ENCODE results near the gene AEBP1.

AEBP1 gene

GRCh38 chr7:44149571-44150465, 45.7 kb downstream of the AEBP1 start:
- DNase-seq (ENCODE audit: low spot score in 2 of 2) (no peak), ATAC-seq (ENCODE audit: low read depth) (no peak)
- Mint-ChIP-seq H3K27me3 (peaks cover 3% of the 10 kb centered on the region), H3K36me3 (no peaks in the 10 kb centered on the region), H3K4me3 (no peak overlapping the region), H3K27ac (no peak overlapping the region), H3K4me1 (peaks cover 10% of the 10 kb centered on the region), H3K9me3 (no peaks in the 10 kb centered on the region)

- H3K4me1 Mint-ChIP-seq: peaks cover 6% of the 10 kb centered on the region
- ATAC-seq (ENCODE audit: low read depth): no peak
- peaks cover 3% of the 10 kb centered on the region for H3K27me3 Mint-ChIP-seq
- no peaks in the 10 kb centered on the region for H3K9me3 Mint-ChIP-seq
- H3K36me3 Mint-ChIP-seq: no peaks in the 10 kb centered on the region
- H3K4me3 Mint-ChIP-seq: no peak overlapping the region
- no peak overlapping the region for H3K27ac Mint-ChIP-seq
- no peak for DNase-seq (ENCODE audit: low spot score in 2 of 2)
These were observed 46.3 kb downstream of the AEBP1 start for GRCh38 chr7:44150466-44150832.

GRCh38 chr7:44150966-44151941, 47.1 kb downstream of the AEBP1 start:
- Mint-ChIP-seq H3K27me3 (peaks cover 3% of the 10 kb centered on the region), H3K27ac (no peak overlapping the region), H3K36me3 (no peaks in the 10 kb centered on the region), H3K4me1 (peaks cover 4% of the 10 kb centered on the region), H3K9me3 (no peaks in the 10 kb centered on the region), H3K4me3 (no peak overlapping the region)
- no peak for DNase-seq (ENCODE audit: low spot score in 2 of 2)
- ATAC-seq (ENCODE audit: low read depth): no peak

- Mint-ChIP-seq H3K27me3 (peaks cover 1% of the 10 kb centered on the region), H3K4me1 (peaks cover 2% of the 10 kb centered on the region), H3K36me3 (no peaks in the 10 kb centered on the region), H3K27ac (no peak overlapping the region), H3K4me3 (no peak overlapping the region), H3K9me3 (no peaks in the 10 kb centered on the region)
- ATAC-seq (ENCODE audit: low read depth) (no peak), DNase-seq (ENCODE audit: low spot score in 2 of 2) (no peak)
These were observed 47.8 kb downstream of the AEBP1 start for GRCh38 chr7:44151956-44152355.

GRCh38 chr7:44152971-44153947, 49.1 kb downstream of the AEBP1 start:
- Mint-ChIP-seq H3K4me3 (no peak overlapping the region), H3K9me3 (no peaks in the 10 kb centered on the region), H3K27me3 (peaks cover 4% of the 10 kb centered on the region), H3K27ac (no peak overlapping the region), H3K4me1 (peaks cover 2% of the 10 kb centered on the region), H3K36me3 (no peaks in the 10 kb centered on the region)
- no peak for DNase-seq (ENCODE audit: low spot score in 2 of 2)
- no peak for ATAC-seq (ENCODE audit: low read depth)

- no peak for DNase-seq (ENCODE audit: low spot score in 2 of 2)
- Mint-ChIP-seq H3K27ac (no peak overlapping the region), H3K9me3 (no peaks in the 10 kb centered on the region), H3K27me3 (peaks cover 4% of the 10 kb centered on the region), H3K4me1 (peaks cover 2% of the 10 kb centered on the region), H3K36me3 (no peaks in the 10 kb centered on the region), H3K4me3 (no peak overlapping the region)
- no peak for ATAC-seq (ENCODE audit: low read depth)
These were observed 49.8 kb downstream of the AEBP1 start for GRCh38 chr7:44153948-44154335.

GRCh38 chr7:44154703-44155102, 50.6 kb downstream of the AEBP1 start:
- Mint-ChIP-seq H3K4me1 (peaks cover 2% of the 10 kb centered on the region), H3K4me3 (no peak overlapping the region), H3K9me3 (no peaks in the 10 kb centered on the region), H3K36me3 (no peaks in the 10 kb centered on the region), H3K27me3 (peaks cover 4% of the 10 kb centered on the region), H3K27ac (no peak overlapping the region)
- ATAC-seq (ENCODE audit: low read depth): no peak
- DNase-seq (ENCODE audit: low spot score in 2 of 2): no peak

- Mint-ChIP-seq H3K27ac (no peak overlapping the region), H3K27me3 (peaks cover 4% of the 10 kb centered on the region), H3K4me1 (no peaks in the 10 kb centered on the region), H3K36me3 (no peaks in the 10 kb centered on the region), H3K9me3 (no peaks in the 10 kb centered on the region), H3K4me3 (no peak overlapping the region)
- ATAC-seq (ENCODE audit: low read depth) (no peak), DNase-seq (ENCODE audit: low spot score in 2 of 2) (no peak)
These were observed 51.3 kb downstream of the AEBP1 start for GRCh38 chr7:44155191-44156185.

GRCh38 chr7:44156453-44157010, 52.4 kb downstream of the AEBP1 start:
- DNase-seq (ENCODE audit: low spot score in 2 of 2): no peak
- H3K9me3 Mint-ChIP-seq: no peaks in the 10 kb centered on the region
- H3K27ac Mint-ChIP-seq: no peak overlapping the region
- H3K36me3 Mint-ChIP-seq: no peaks in the 10 kb centered on the region
- no peak for ATAC-seq (ENCODE audit: low read depth)
- H3K4me1 Mint-ChIP-seq: no peaks in the 10 kb centered on the region
- no peak overlapping the region for H3K4me3 Mint-ChIP-seq
- H3K27me3 Mint-ChIP-seq: peaks cover 4% of the 10 kb centered on the region

- peaks cover 7% of the 10 kb centered on the region for H3K27me3 Mint-ChIP-seq
- H3K36me3 Mint-ChIP-seq: no peaks in the 10 kb centered on the region
- no peaks in the 10 kb centered on the region for H3K4me1 Mint-ChIP-seq
- DNase-seq (ENCODE audit: low spot score in 2 of 2): no peak
- H3K9me3 Mint-ChIP-seq: no peaks in the 10 kb centered on the region
- H3K4me3 Mint-ChIP-seq: no peak overlapping the region
- no peak overlapping the region for H3K27ac Mint-ChIP-seq
- ATAC-seq (ENCODE audit: low read depth): no peak
These were observed 53.3 kb downstream of the AEBP1 start for GRCh38 chr7:44157116-44158080.

GRCh38 chr7:44158096-44158872, 54.1 kb downstream of the AEBP1 start:
- DNase-seq (ENCODE audit: low spot score in 2 of 2): no peak
- Mint-ChIP-seq H3K4me3 (no peak overlapping the region), H3K27me3 (peaks cover 7% of the 10 kb centered on the region), H3K27ac (no peak overlapping the region), H3K36me3 (no peaks in the 10 kb centered on the region), H3K4me1 (no peaks in the 10 kb centered on the region), H3K9me3 (no peaks in the 10 kb centered on the region)
- ATAC-seq (ENCODE audit: low read depth): no peak

Data from memory B cell (primary cell).